Endodermal cell (in vitro differentiated cells): ENCODE measurements around the gene F2RL3. TPM values are rescaled to one million over a fixed set of nuclear protein-coding genes. Genes with fewer than 3 reads are reported as not detected.

ENCODE experiments used
- DNase-seq: peaks from one replicate; pipeline ENCODE4 v3.0.0-alpha.2; 2017
- H3K27ac ChIP-seq: 2 replicates; pipeline ENCODE4 v1.5.1; 2013; ENCODE audit warnings: mild to moderate bottlenecking, low read depth, low read length, moderate library complexity
- H3K27me3 ChIP-seq: 2 replicates; pipeline ENCODE4 v1.6.1; 2013; ENCODE audit warnings: mild to moderate bottlenecking, low read length, moderate library complexity; ENCODE audit not compliant: insufficient read depth, control insufficient read depth, poor library complexity, severe bottlenecking
- H3K36me3 ChIP-seq: 2 replicates; pipeline ENCODE4 v1.7.0; 2013; ENCODE audit warnings: mild to moderate bottlenecking, low read length, moderate library complexity; ENCODE audit not compliant: control insufficient read depth, insufficient read depth
- H3K4me1 ChIP-seq: one replicate; pipeline ENCODE4 v1.7.0; 2013; ENCODE audit warnings: low read length; ENCODE audit not compliant: control insufficient read depth, insufficient read depth
- H3K4me3 ChIP-seq: 2 replicates; pipeline ENCODE4 v1.5.1; 2013; ENCODE audit warnings: mild to moderate bottlenecking, low read length, moderate library complexity
- H3K9ac ChIP-seq: 2 replicates; pipeline ENCODE4 v1.6.1; 2013; ENCODE audit warnings: mild to moderate bottlenecking, low read length, moderate library complexity; ENCODE audit not compliant: poor library complexity, severe bottlenecking; ENCODE audit errors: extremely low read depth
- H3K9me3 ChIP-seq: 2 replicates; pipeline ENCODE4 v1.6.1; 2013; ENCODE audit warnings: mild to moderate bottlenecking, low read length, moderate library complexity; ENCODE audit not compliant: control insufficient read depth
- H3K27ac Mint-ChIP-seq: 2 replicates; pipeline ENCODE4 v1.8.0; 2020; ENCODE audit warnings: mixed read lengths
- H3K27me3 Mint-ChIP-seq: 2 replicates; pipeline ENCODE4 v1.8.0; 2021; ENCODE audit warnings: mild to moderate bottlenecking, mixed read lengths; ENCODE audit not compliant: insufficient read depth
- H3K36me3 Mint-ChIP-seq: 2 replicates; pipeline ENCODE4 v1.8.0; 2020; ENCODE audit warnings: low read depth, mixed read lengths
- H3K4me1 Mint-ChIP-seq: 2 replicates; pipeline ENCODE4 v1.8.0; 2020; ENCODE audit warnings: mixed read lengths
- H3K4me3 Mint-ChIP-seq: 2 replicates; pipeline ENCODE4 v1.8.0; 2020; ENCODE audit warnings: mild to moderate bottlenecking, moderate library complexity, mixed read lengths
- H3K9me3 Mint-ChIP-seq: 2 replicates; pipeline ENCODE4 v1.8.0; 2020; ENCODE audit warnings: mild to moderate bottlenecking, mixed read lengths
- WGBS, 2 experiments: methylation state at CpG; one replicate each; pipeline versions ENCODE4 v1.1.5 to v1.1.7; 2013; ENCODE audit warnings: missing lambda C conversion rate in 2 of 2, mixed read lengths in 1 of 2; ENCODE audit not compliant: insufficient coverage in 1 of 2, insufficient read length in 1 of 2; 5-methylcytosine and 5-hydroxymethylcytosine counted together
- total RNA-seq, 2 donors: library from RNA; stranded (reverse); fragmentation: NEBNext Ultra II Directional in 1 of 2; extraction: Animal tissue kit (Norgen Biotek cat#: 25700) in 1 of 2; gene quantifications; 2 replicates in 1 of 2; 3 replicates in 1 of 2; pipeline ENCODE4 v1.2.1, GENCODE V29; 2021
- TF ChIP-seq, protein P1 (sequence below): fragments of 200-600 bp; sonication (generic); conservative IDR thresholded peaks from 2 replicates; pipeline ENCODE4 v1.5.0; 2021; ENCODE audit warnings: antibody characterized with exemption, mild to moderate bottlenecking

The F2RL3 gene
- total RNA-seq, 2 donors from 2014 or later, result not detected

DNA sequence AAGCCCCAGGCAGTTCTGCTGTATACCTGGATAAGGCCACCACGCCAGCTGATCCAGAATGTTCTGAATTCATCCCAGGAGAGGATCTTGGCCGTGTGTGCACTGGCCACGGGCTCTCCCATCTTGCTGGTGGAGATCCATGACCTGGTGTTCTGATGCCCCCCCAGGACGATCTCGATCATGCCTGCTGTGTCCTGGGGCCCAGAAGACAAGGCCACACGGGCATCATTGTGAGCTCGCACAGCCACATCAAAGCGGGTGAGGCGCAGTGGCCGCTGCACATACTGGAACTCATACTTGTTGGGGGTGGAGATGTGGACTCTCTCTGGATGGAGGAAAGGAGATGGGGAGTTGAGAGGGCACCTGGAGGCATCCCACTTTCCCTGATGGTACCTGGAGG, 40.1 kb downstream of the F2RL3 start:
- no peaks in the 10 kb centered on the region for H3K4me1 Mint-ChIP-seq
- H3K4me3 ChIP-seq, result no peak overlapping the region
- peaks cover 4% of the 10 kb centered on the region for H3K36me3 Mint-ChIP-seq
- H3K27me3 Mint-ChIP-seq, result no peaks in the 10 kb centered on the region
- H3K27me3 ChIP-seq, result no peaks in the 10 kb centered on the region
- H3K9me3 ChIP-seq, result no peaks in the 10 kb centered on the region
- no peak overlapping the region for H3K4me3 Mint-ChIP-seq
- peaks cover 21% of the 10 kb centered on the region for H3K9me3 Mint-ChIP-seq
- no peak overlapping the region for H3K27ac ChIP-seq
- no peak overlapping the region for H3K9ac ChIP-seq
- TF ChIP-seq, protein P1, sequence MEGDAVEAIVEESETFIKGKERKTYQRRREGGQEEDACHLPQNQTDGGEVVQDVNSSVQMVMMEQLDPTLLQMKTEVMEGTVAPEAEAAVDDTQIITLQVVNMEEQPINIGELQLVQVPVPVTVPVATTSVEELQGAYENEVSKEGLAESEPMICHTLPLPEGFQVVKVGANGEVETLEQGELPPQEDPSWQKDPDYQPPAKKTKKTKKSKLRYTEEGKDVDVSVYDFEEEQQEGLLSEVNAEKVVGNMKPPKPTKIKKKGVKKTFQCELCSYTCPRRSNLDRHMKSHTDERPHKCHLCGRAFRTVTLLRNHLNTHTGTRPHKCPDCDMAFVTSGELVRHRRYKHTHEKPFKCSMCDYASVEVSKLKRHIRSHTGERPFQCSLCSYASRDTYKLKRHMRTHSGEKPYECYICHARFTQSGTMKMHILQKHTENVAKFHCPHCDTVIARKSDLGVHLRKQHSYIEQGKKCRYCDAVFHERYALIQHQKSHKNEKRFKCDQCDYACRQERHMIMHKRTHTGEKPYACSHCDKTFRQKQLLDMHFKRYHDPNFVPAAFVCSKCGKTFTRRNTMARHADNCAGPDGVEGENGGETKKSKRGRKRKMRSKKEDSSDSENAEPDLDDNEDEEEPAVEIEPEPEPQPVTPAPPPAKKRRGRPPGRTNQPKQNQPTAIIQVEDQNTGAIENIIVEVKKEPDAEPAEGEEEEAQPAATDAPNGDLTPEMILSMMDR, result no peak
- H3K36me3 ChIP-seq, result no peaks in the 10 kb centered on the region
- H3K4me1 ChIP-seq, result no peaks in the 10 kb centered on the region
- H3K27ac Mint-ChIP-seq, result no peak overlapping the region
- DNase-seq, result no peak
- 89 to 93% methylated on average over 5 to 10 of the region's 10 CpGs for WGBS, 2 experiments

GRCh38 chr19:16930753-16931152, 42.0 kb downstream of the F2RL3 start:
- Histone ChIP-seq H3K27ac (no peak overlapping the region), H3K9ac (no peak overlapping the region), H3K36me3 (no peaks in the 10 kb centered on the region), H3K4me3 (no peak overlapping the region), H3K27me3 (no peaks in the 10 kb centered on the region), H3K4me1 (no peaks in the 10 kb centered on the region), H3K9me3 (peaks cover 10% of the 10 kb centered on the region)
- Mint-ChIP-seq H3K4me3 (no peak overlapping the region), H3K27ac (no peak overlapping the region), H3K9me3 (peaks cover 21% of the 10 kb centered on the region), H3K36me3 (peaks cover 2% of the 10 kb centered on the region), H3K4me1 (no peaks in the 10 kb centered on the region), H3K27me3 (no peaks in the 10 kb centered on the region)
- WGBS, 2 experiments, result 72 to 82% methylated on average over 3 to 5 of the region's 5 CpGs
- TF ChIP-seq, protein P1, result no peak
- DNase-seq, result no peak

DNA sequence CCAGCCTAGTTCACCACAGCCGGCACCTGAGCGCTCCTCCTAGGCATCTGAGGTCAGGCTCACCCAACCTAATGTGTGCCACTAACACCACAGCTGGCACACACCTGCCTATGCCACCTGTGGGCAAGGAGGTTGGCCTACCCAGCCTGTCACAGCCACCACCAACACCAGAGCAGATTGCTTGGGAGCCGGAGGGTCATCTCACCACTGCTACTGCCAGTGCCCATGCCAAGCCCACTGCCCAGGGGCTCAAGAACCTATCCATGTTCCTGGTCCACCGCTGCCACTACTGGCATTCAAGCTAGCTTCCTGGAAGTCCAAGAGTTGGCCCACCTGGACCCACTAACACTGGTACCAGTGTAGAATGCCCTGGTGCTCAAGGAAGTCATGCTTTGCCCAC, 42.5 kb downstream of the F2RL3 start:
- Histone ChIP-seq H3K27me3 (no peaks in the 10 kb centered on the region), H3K9me3 (peaks cover 10% of the 10 kb centered on the region), H3K4me1 (no peaks in the 10 kb centered on the region), H3K9ac (no peak overlapping the region), H3K4me3 (no peak overlapping the region), H3K27ac (no peak overlapping the region), H3K36me3 (no peaks in the 10 kb centered on the region)
- H3K36me3 Mint-ChIP-seq, result peaks cover 2% of the 10 kb centered on the region
- H3K27ac Mint-ChIP-seq, result no peak overlapping the region
- TF ChIP-seq, protein P1, result no peak
- DNase-seq, result no peak
- H3K4me3 Mint-ChIP-seq, result no peak overlapping the region
- no peaks in the 10 kb centered on the region for H3K27me3 Mint-ChIP-seq
- peaks cover 26% of the 10 kb centered on the region for H3K9me3 Mint-ChIP-seq
- 90% methylated on average over 3 to 4 of the region's 4 CpGs for WGBS, 2 experiments
- H3K4me1 Mint-ChIP-seq, result no peaks in the 10 kb centered on the region
